ENCODE data around the gene LDHD.

LDHD gene

DNA sequence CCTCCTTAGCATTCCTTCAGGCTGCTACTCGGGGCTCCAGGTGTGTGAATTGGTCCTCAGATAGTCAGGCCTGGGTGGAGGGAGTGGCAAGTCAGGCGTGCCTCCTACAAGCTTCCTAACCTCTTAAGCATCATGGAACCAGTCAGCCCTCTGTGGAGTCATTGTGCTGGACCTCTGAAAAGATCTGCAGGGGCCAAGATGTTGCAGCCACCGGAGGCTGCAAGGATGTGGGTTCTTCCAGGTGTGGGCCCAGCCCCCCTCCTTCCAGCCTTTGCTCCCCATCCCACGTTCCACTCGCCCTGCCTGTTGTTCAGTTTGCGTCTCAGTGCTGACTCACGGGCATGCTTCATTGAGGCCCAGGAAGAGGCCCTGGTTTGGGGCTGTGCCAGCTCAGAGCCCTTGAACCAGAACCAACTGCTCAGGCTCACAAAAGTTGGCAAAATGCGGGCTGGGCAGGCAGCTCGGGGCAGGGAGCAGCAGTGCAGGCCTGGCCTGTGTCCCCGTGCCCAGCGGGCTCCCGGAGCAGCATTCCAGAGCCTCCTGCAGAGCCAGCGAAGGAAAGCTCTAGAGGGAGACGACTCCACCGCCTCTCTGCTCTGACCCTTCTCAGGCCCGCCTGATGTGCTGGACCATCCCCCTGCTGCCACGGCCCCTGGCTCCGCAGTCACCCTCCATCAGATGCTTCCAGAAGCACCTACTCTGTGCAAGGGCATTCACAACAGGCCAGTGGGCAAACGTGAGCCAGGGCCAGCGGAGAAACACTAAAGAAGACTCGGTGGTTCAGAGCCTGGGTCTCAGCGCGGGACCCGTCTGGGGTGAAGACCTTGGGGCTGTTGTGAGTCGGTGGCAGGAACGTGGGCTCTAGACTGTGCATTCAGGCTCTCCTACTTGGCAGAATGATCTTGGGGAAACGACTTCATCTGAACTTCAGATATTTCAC is 7.5 kb downstream of the LDHD start:
- Mint-ChIP-seq H3K4me1 (peaks cover 84% of the 10 kb centered on the region), H3K9me3 (peaks cover 1% of the 10 kb centered on the region), H3K27ac (peak overlapping the region; percentile 89), H3K36me3 (peaks cover 52% of the 10 kb centered on the region), H3K4me3 (peak overlapping the region; percentile 72)
- ATAC-seq = peak; percentile 84
- peak; percentile 43 to 69 for DNase-seq (ENCODE audit: low spot score in 2 of 2)

DNA sequence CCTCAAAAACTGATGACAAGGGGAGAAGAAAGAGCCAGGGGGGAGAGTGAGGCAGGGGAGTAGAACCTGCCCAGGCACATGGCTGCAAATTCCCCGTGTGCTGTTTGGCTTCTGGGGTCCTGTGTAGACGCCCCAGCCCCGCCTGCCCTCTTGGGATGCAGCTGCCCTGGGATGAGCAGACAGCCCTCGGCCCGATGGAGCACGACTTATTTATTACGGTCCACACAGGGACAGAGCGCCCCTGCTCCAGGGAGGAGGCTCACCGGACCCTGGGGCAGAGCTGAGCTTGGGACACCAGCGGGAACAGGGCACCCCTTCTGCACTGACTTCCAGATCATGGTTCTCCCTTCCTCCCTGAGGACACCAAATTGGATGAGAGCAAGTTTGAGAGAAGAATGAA is 9.1 kb downstream of the LDHD start:
- H3K4me3 Mint-ChIP-seq = peak overlapping the region; percentile 72
- H3K4me1 Mint-ChIP-seq = peaks cover 85% of the 10 kb centered on the region
- ATAC-seq (no peak), DNase-seq (ENCODE audit: low spot score in 2 of 2) (no peak)
- no peak overlapping the region for H3K27ac Mint-ChIP-seq
- H3K9me3 Mint-ChIP-seq = peaks cover 3% of the 10 kb centered on the region
- H3K36me3 Mint-ChIP-seq = peaks cover 46% of the 10 kb centered on the region

DNA sequence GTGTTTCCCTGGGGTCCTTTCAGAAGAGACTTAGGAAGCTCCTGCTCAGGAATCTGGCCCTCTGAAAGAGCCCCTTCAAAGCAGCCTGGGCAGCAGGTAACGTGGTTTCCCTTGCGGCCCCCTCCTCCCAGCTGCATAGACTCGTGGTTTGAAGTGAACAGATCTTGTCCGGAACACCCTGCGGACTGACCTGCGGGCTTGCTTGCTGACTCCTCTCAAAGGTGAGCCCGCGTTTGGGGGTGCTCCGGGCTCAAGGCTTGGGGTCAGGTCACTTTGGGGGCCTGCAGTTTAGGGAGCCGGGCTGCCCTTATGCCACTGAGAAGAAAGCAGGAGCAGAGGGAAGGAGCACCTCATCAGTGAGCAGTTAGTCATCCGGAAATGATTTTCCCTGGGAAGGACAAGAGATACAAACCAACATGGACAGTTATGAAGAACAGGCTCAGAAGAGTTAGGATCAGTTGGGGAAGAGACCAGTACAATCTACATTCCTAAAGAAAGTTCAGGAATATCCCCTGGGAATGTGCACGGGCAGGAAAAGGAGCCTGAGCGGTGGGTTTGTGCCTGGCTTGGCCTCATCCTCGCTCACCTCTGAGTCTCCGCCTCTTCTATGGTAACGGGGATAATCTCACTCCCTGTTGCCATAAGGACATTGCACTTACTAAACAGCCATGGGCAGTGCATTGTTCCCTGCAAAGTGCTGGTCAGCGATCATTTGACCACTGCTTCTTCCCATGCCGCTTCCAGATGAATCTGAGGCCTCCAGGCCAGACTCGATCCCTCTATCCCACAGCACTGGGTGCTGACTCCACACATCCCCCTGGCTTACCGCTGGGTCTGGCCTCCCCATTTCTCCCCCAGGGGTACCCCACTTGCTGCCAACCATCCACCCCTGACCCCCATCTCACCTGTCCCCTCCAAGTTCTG is 10.0 kb downstream of the LDHD start:
- Mint-ChIP-seq H3K9me3 (peaks cover 3% of the 10 kb centered on the region), H3K27ac (peak overlapping the region; percentile 54), H3K4me3 (peak overlapping the region; percentile 72), H3K4me1 (peaks cover 80% of the 10 kb centered on the region), H3K36me3 (peaks cover 42% of the 10 kb centered on the region)
- ATAC-seq (no peak), DNase-seq (ENCODE audit: low spot score in 2 of 2) (no peak)

DNA sequence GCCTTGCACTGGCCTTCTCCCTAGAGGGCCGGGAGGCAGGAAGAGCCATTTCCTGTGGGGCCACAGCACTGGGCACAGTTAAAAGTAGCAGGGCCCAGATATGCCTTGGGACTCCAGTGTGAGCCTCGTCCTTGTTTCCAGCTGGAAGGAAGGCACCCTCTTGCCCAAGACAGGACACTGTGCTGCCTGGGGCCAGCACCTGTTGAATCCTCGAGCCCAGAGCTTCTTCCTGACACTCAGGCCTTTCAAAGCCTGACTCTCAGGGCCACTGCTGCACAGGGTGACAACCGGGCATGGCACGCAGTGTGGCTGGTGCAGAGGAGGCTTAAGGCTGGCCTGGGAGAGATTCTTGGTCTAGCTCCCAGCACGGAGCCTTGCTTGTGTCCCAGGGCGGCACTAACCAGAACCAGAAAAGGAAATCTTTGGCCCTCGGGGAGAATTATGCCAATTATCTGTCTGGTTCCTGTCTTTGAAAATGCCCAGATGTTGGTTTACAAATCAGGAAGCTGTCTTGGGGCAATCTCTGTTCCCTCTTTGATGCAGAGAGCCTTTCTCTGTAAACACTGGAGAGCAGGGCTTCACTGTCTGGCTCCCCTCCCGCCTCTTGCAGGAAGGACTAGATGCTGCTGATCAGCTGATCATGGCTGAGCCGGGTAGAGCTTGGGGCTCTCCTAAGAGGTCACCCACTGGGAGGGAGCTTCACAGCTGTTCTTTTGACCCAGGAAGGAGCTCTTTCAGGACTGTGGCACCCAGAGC is 11.1 kb downstream of the LDHD start:
- DNase-seq (ENCODE audit: low spot score in 2 of 2) (no peak), ATAC-seq (no peak)
- Mint-ChIP-seq H3K27ac (peak overlapping the region; percentile 54), H3K9me3 (peaks cover 3% of the 10 kb centered on the region), H3K4me3 (no peak overlapping the region), H3K36me3 (peaks cover 37% of the 10 kb centered on the region), H3K4me1 (peaks cover 70% of the 10 kb centered on the region)

- no peak overlapping the region for H3K4me3 Mint-ChIP-seq
- no peak for ATAC-seq
- no peak for DNase-seq (ENCODE audit: low spot score in 2 of 2)
- H3K27ac Mint-ChIP-seq = no peak overlapping the region
- H3K9me3 Mint-ChIP-seq = peaks cover 3% of the 10 kb centered on the region
- peaks cover 31% of the 10 kb centered on the region for H3K36me3 Mint-ChIP-seq
- peaks cover 70% of the 10 kb centered on the region for H3K4me1 Mint-ChIP-seq
Observed at GRCh38 chr16:75104836-75105235, 11.7 kb downstream of the LDHD start.

DNA sequence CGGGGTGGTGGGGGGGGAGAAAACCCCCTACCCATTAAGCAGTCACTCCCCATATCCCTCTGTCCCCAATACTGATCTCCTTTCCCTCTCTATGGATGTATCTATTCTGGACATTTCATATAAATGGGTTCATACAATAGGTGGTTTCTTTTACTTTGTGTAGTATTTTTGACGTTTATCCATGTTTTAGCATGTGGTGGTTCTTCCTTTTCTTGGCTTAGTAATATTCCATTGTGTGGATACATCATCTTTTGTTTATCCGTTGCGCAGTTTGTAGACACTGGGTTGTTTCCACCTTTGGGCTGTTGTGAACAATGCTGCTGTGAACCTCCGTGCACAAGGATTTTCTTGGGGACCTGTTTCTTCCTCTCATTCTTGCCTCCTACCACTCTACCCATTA is 12.6 kb downstream of the LDHD start:
- H3K27ac Mint-ChIP-seq = no peak overlapping the region
- no peak overlapping the region for H3K4me3 Mint-ChIP-seq
- H3K9me3 Mint-ChIP-seq = peaks cover 3% of the 10 kb centered on the region
- H3K36me3 Mint-ChIP-seq = peaks cover 26% of the 10 kb centered on the region
- DNase-seq (ENCODE audit: low spot score in 2 of 2) (no peak), ATAC-seq (no peak)
- peaks cover 70% of the 10 kb centered on the region for H3K4me1 Mint-ChIP-seq

DNA sequence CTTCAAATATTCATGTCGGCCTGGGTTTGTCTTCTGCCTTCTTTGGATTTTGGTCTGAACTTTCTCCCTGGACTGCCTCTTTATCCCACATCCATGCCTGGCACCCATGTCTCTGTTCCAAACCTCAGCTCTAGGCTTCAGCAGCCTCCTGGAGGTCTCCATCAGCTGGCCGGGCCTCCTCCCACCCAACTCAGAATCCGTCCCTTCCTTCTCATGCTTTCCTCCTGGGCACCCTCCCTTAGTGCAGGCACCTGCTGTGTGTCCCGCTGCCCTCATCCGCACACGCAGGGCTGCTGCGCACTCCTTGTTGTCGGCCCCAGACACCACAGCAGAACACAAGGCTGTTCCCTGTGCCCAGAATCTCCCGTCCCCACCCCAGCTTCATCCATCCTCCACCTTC is 14.0 kb downstream of the LDHD start:
- no peak for DNase-seq (ENCODE audit: low spot score in 2 of 2)
- ATAC-seq = no peak
- H3K4me1 Mint-ChIP-seq = peaks cover 71% of the 10 kb centered on the region
- H3K36me3 Mint-ChIP-seq = peaks cover 14% of the 10 kb centered on the region
- no peak overlapping the region for H3K4me3 Mint-ChIP-seq
- H3K27ac Mint-ChIP-seq = peak overlapping the region; percentile 20
- H3K9me3 Mint-ChIP-seq = peaks cover 3% of the 10 kb centered on the region

DNA sequence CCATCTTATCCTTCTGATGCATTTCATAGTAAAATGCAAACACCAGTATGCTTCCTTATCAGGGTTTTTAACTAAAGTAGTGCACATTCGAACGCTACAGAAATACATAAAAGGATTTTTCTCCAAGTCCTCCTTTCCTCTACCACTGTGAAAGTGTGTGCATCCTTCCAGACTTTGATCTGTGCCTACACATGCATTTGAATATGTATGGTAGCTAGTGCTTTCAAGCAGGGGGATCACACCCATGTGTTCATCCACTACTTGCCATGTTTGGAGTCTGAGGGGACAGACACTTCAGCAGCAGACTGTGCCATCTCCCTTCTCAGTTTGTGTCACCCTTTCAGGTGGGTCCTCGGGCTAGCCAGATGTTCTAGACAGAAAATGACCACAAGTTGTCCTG is 14.9 kb downstream of the LDHD start:
- DNase-seq (ENCODE audit: low spot score in 2 of 2) (no peak), ATAC-seq (no peak)
- Mint-ChIP-seq H3K4me3 (no peak overlapping the region), H3K27ac (no peak overlapping the region), H3K36me3 (peaks cover 13% of the 10 kb centered on the region), H3K4me1 (peaks cover 71% of the 10 kb centered on the region), H3K9me3 (peaks cover 3% of the 10 kb centered on the region)

DNA sequence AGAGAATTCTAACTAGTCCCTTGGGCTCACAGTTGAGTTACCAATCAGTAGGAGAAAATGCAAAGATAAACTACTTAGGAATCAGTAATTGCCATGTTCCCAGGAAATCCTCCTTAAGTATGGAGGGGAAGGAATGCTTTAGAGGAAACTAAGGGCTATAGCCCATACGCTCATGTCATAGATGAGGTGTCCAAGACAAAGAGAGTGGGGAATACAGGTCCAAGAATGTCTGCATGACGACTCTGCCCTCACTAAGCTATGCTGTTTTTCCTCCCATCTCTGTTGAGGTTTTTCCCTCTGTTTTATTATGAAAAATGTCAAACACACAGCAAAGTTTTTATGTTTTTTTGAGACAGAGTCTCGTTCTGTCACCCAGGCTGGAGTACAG is 16.0 kb downstream of the LDHD start:
- H3K36me3 Mint-ChIP-seq = peaks cover 9% of the 10 kb centered on the region
- H3K4me1 Mint-ChIP-seq = peaks cover 73% of the 10 kb centered on the region
- H3K27ac Mint-ChIP-seq = peak overlapping the region; percentile 92
- no peak for ATAC-seq
- no peak for DNase-seq (ENCODE audit: low spot score in 2 of 2)
- H3K4me3 Mint-ChIP-seq = peak overlapping the region; percentile 60
- H3K9me3 Mint-ChIP-seq = peaks cover 3% of the 10 kb centered on the region

GRCh38 chr16:75099738-75100602 is 16.6 kb downstream of the LDHD start:
- Mint-ChIP-seq H3K4me3 (peak overlapping the region; percentile 60), H3K9me3 (peaks cover 3% of the 10 kb centered on the region), H3K4me1 (peaks cover 68% of the 10 kb centered on the region), H3K36me3 (peaks cover 9% of the 10 kb centered on the region), H3K27ac (peak overlapping the region; percentile 92)
- ATAC-seq (peak; percentile 72), DNase-seq (ENCODE audit: low spot score in 2 of 2) (no peak)

DNA sequence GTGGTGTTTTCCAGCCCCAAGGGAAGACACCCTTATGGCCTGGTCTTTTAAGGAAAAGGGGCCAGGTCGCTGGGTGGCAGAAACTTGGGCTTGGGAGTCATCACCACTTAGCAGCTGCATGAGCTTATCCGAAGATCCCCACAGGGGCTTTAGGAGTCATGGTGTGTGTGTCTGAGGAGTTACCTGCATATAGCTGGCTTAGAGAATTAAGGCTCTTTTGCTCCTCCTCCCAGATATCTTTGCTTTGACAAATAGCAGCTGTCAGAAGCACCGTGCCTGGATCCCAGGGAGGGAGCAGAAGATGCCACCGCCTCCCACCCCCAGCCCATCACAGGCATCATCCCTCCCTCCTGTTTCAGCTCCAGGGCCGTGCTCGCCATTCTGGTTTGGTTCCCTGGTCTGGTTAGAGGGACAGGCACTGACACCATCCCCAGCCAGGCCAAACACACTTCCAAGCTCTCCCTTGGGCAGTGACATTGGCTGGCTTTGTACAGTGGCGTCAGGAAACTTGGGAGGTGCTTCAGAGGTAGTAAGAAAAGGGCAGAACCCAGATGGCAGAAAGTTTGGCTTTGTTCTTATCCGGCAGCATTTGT is 17.4 kb downstream of the LDHD start:
- DNase-seq (ENCODE audit: low spot score in 2 of 2) = no peak
- Mint-ChIP-seq H3K27ac (peak overlapping the region; percentile 92), H3K4me1 (peaks cover 60% of the 10 kb centered on the region), H3K36me3 (peaks cover 4% of the 10 kb centered on the region), H3K9me3 (peaks cover 3% of the 10 kb centered on the region), H3K4me3 (peak overlapping the region; percentile 60)
- no peak for ATAC-seq

- Mint-ChIP-seq H3K9me3 (no peaks in the 10 kb centered on the region), H3K4me1 (peaks cover 57% of the 10 kb centered on the region), H3K4me3 (peak overlapping the region; percentile 60), H3K36me3 (no peaks in the 10 kb centered on the region), H3K27ac (peak overlapping the region; percentile 92)
- peak; percentile 45 to 78 for DNase-seq (ENCODE audit: low spot score in 2 of 2)
- peak; percentile 97 for ATAC-seq
Observed at GRCh38 chr16:75097941-75098901, 18.4 kb downstream of the LDHD start.

GRCh38 chr16:75097191-75097761 is 19.3 kb downstream of the LDHD start:
- DNase-seq (ENCODE audit: low spot score in 2 of 2) = no peak
- H3K27ac Mint-ChIP-seq = peak overlapping the region; percentile 90
- ATAC-seq = no peak
- no peaks in the 10 kb centered on the region for H3K9me3 Mint-ChIP-seq
- H3K4me1 Mint-ChIP-seq = peaks cover 48% of the 10 kb centered on the region
- H3K36me3 Mint-ChIP-seq = peaks cover 3% of the 10 kb centered on the region
- peak overlapping the region; percentile 46 for H3K4me3 Mint-ChIP-seq

Measured in stimulated activated effector memory CD8-positive, alpha-beta T cell treated with anti-CD3 and anti-CD28 coated beads, Interleukin-12 subunit alpha, Interleukin-12 subunit beta, amount 100 ng/mL, for 72 hours (primary cell).